22Rv1 (cell line): Measurements from ENCODE around the gene CTDP1.

Experiments
- H3K27ac ChIP-seq: fragments of 450-650 bp; 2 replicates; pipeline ENCODE4 v1.5.1; 2017
- CTCF ChIP-seq: fragments of 450-650 bp; IDR thresholded peaks from 2 replicates; pipeline ENCODE4 v1.5.1; 2017; ENCODE audit warnings: mild to moderate bottlenecking
- ZFX ChIP-seq: fragments of 450-650 bp; IDR thresholded peaks from 2 replicates; pipeline ENCODE4 v1.6.1; 2017; ENCODE audit warnings: antibody characterized with exemption, borderline replicate concordance

The CTDP1 gene

GRCh38 chr18:79765491-79766245 lies 86.1 kb downstream of the CTDP1 start:
- no peak overlapping the region for H3K27ac ChIP-seq
- no peak for TF ChIP-seq ZFX
- no peak for TF ChIP-seq CTCF

- TF ChIP-seq ZFX (no peak), CTCF (no peak)
- no peak overlapping the region for H3K27ac ChIP-seq
These were observed 86.7 kb downstream of the CTDP1 start for GRCh38 chr18:79766308-79766707.

GRCh38 chr18:79768745-79769144 lies 89.1 kb downstream of the CTDP1 start:
- no peak for TF ChIP-seq CTCF
- no peak for TF ChIP-seq ZFX
- H3K27ac ChIP-seq: no peak overlapping the region

GRCh38 chr18:79769698-79770500 lies 90.3 kb downstream of the CTDP1 start:
- no peak for TF ChIP-seq ZFX
- no peak overlapping the region for H3K27ac ChIP-seq

- no peak overlapping the region for H3K27ac ChIP-seq
- TF ChIP-seq ZFX (no peak), CTCF (no peak)
These were observed 90.9 kb downstream of the CTDP1 start for GRCh38 chr18:79770501-79770815.

- no peak for TF ChIP-seq ZFX
- no peak for TF ChIP-seq CTCF
- H3K27ac ChIP-seq: no peak overlapping the region
These were observed 91.2 kb downstream of the CTDP1 start for GRCh38 chr18:79770826-79771225.

GRCh38 chr18:79771446-79772107 lies 92.0 kb downstream of the CTDP1 start:
- no peak overlapping the region for H3K27ac ChIP-seq

More at GRCh38 chr18:79771446-79772107, 92.0 kb downstream of the CTDP1 start:
- no peak for TF ChIP-seq ZFX
- no peak for TF ChIP-seq CTCF
